Measurements from ENCODE around the gene NKAIN2. TPM values are rescaled to one million over a fixed set of nuclear protein-coding genes. Genes with fewer than 3 reads are reported as not detected.

The NKAIN2 gene
- total RNA-seq, 1 experiment from 2014 or later: 2.2 TPM

GRCh38 chr6:124123617-124124209, 320.0 kb downstream of the NKAIN2 start:
- BruUV-seq (replicated peaks): no TSS peak
- Histone ChIP-seq H3K4me3 (ENCODE audit: low read depth, low read length, poor library complexity, severe bottlenecking) (no peak overlapping the region), H3K9me3 (ENCODE audit: low read depth, low read length, poor library complexity, severe bottlenecking) (no peaks in the 10 kb centered on the region), H3K4me1 (ENCODE audit: insufficient read depth, low read length, poor library complexity, severe bottlenecking) (no peaks in the 10 kb centered on the region), H3K27me3 (replicated peaks; ENCODE audit: insufficient read depth, low read depth, low read length, poor library complexity) (no peaks in the 10 kb centered on the region), H3K27ac (ENCODE audit: low read depth, low read length, poor library complexity, severe bottlenecking) (no peak overlapping the region), H3K36me3 (ENCODE audit: insufficient read depth, low read length, poor library complexity, severe bottlenecking) (no peaks in the 10 kb centered on the region)
- no peak for DNase-seq (ENCODE audit: low spot score)
- CTCF ChIA-PET: no interaction called here
- POLR2A ChIA-PET (ENCODE audit: low non-redundant PET): no interaction called here
- TF ChIP-seq EZH2 (IDR thresholded peaks at IDR 0.05; ENCODE audit: borderline replicate concordance, low read depth, low read length, poor library complexity, severe bottlenecking) (no peak), CTCF (conservative IDR thresholded peaks at IDR 0.05; ENCODE audit: low read depth, low read length) (no peak)
- intact Hi-C loops (cut with micrococcal nuclease; ENCODE audit: unreplicated experiment): no loop called here

DNA sequence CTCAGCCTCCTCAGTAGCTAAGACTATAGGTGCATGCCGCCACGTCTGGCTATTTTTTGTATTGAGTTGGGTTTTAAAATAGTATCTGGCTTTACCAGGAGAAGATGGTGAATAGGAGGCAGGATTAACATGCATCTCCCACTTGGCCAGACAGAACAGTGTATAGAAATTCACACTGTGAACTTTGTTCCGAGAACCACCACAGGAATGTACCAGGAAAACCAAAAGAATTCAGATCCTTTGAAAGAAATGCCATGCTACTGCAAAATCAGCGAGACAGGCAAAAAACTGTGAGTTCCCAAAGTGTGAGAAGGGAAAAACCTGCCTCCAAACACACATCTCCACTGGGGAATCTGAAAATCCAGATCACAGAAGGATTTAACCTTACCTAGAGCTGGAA, 327.6 kb downstream of the NKAIN2 start:
- TF ChIP-seq EZH2 (IDR thresholded peaks at IDR 0.05; ENCODE audit: borderline replicate concordance, low read depth, low read length, poor library complexity, severe bottlenecking): no peak
- no peak for TF ChIP-seq CTCF (conservative IDR thresholded peaks at IDR 0.05; ENCODE audit: low read depth, low read length)
- intact Hi-C loops (cut with micrococcal nuclease; ENCODE audit: unreplicated experiment): no loop called here
- BruUV-seq (replicated peaks): no TSS peak
- ChIA-PET POLR2A (ENCODE audit: low non-redundant PET) (no interaction called here), CTCF (no interaction called here)
- Histone ChIP-seq H3K27me3 (replicated peaks; ENCODE audit: insufficient read depth, low read depth, low read length, poor library complexity) (no peaks in the 10 kb centered on the region), H3K4me3 (ENCODE audit: low read depth, low read length, poor library complexity, severe bottlenecking) (no peak overlapping the region), H3K36me3 (ENCODE audit: insufficient read depth, low read length, poor library complexity, severe bottlenecking) (no peaks in the 10 kb centered on the region), H3K4me1 (ENCODE audit: insufficient read depth, low read length, poor library complexity, severe bottlenecking) (no peaks in the 10 kb centered on the region), H3K27ac (ENCODE audit: low read depth, low read length, poor library complexity, severe bottlenecking) (no peak overlapping the region), H3K9me3 (ENCODE audit: low read depth, low read length, poor library complexity, severe bottlenecking) (no peaks in the 10 kb centered on the region)
- no peak for DNase-seq (ENCODE audit: low spot score)

- Histone ChIP-seq H3K4me1 (ENCODE audit: insufficient read depth, low read length, poor library complexity, severe bottlenecking) (no peaks in the 10 kb centered on the region), H3K27me3 (replicated peaks; ENCODE audit: insufficient read depth, low read depth, low read length, poor library complexity) (no peaks in the 10 kb centered on the region), H3K27ac (ENCODE audit: low read depth, low read length, poor library complexity, severe bottlenecking) (no peak overlapping the region), H3K36me3 (ENCODE audit: insufficient read depth, low read length, poor library complexity, severe bottlenecking) (no peaks in the 10 kb centered on the region), H3K9me3 (ENCODE audit: low read depth, low read length, poor library complexity, severe bottlenecking) (no peaks in the 10 kb centered on the region), H3K4me3 (ENCODE audit: low read depth, low read length, poor library complexity, severe bottlenecking) (no peak overlapping the region)
- CTCF ChIA-PET: no interaction called here
- TF ChIP-seq CTCF (conservative IDR thresholded peaks at IDR 0.05; ENCODE audit: low read depth, low read length) (no peak), EZH2 (IDR thresholded peaks at IDR 0.05; ENCODE audit: borderline replicate concordance, low read depth, low read length, poor library complexity, severe bottlenecking) (no peak)
- intact Hi-C loops (cut with micrococcal nuclease; ENCODE audit: unreplicated experiment): no loop called here
- POLR2A ChIA-PET (ENCODE audit: low non-redundant PET): no interaction called here
- DNase-seq (ENCODE audit: low spot score): no peak
- BruUV-seq (replicated peaks): no TSS peak
These were observed 328.1 kb downstream of the NKAIN2 start for GRCh38 chr6:124131779-124132178.
